WI38 (cell line): ENCODE results near the gene TARDBP.
A peak's percentile ranks its signal among the peaks of the same experiment; 100 is the strongest.

Experiments used
- H3K4me3 ChIP-seq: 2 replicates; pipeline ENCODE4 v1.5.1; 2011; ENCODE audit warnings: low read depth, mild to moderate bottlenecking, control low read depth, low read length
- TF ChIP-seq, protein P1 (sequence below): IDR thresholded peaks from 2 replicates; pipeline ENCODE4 v1.5.1; 2012; ENCODE audit warnings: low read depth, mild to moderate bottlenecking, control low read depth, low read length

Gene TARDBP

DNA sequence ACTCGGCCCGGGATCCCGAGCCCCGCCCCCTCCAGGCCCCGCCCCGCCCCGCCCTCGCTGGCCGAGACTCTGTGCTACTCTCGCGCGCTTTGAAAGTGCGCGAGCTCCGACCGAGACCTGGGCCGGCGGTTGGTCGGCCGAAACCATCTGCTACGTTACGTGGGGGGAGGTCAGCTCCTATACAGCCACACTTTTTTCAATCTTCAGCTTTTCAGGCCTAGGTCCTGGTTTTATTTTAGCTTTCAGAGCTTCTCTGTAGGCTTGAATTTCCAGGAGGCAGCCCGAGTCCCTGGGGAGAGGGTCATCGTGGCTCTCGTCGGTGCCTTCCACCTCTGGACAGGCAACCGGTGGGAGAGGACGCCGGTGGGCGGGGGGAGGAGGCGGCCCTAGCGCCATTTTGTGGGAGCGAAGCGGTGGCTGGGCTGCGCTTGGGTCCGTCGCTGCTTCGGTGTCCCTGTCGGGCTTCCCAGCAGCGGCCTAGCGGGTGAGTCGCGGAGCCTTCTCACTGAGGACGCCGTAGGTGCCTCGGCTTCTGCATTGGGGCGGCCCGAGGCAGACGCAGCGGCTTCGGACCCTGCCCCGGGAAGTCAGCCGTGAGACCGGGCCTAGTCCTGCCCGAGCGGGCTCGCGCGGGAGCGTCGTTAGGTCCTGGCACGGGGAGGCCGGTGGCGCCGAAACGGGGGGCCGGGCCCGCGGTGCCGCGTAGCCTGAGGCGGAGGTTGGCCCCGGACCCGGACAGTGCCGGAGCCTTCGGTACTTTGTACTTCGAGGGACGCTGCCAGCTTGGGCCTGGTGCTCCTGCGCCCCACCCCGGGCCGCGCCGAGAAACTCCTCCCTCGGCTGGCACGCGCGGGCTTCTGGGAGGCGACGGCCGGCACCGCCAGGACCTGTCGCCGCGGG is at the start of gene TARDBP:
Gene TARDBP (plus strand): TSS at position 395 of the 900 bp plus-strand sequence. CDS start 1,074 bp downstream, outside the sequence.
- TF ChIP-seq, protein P1, sequence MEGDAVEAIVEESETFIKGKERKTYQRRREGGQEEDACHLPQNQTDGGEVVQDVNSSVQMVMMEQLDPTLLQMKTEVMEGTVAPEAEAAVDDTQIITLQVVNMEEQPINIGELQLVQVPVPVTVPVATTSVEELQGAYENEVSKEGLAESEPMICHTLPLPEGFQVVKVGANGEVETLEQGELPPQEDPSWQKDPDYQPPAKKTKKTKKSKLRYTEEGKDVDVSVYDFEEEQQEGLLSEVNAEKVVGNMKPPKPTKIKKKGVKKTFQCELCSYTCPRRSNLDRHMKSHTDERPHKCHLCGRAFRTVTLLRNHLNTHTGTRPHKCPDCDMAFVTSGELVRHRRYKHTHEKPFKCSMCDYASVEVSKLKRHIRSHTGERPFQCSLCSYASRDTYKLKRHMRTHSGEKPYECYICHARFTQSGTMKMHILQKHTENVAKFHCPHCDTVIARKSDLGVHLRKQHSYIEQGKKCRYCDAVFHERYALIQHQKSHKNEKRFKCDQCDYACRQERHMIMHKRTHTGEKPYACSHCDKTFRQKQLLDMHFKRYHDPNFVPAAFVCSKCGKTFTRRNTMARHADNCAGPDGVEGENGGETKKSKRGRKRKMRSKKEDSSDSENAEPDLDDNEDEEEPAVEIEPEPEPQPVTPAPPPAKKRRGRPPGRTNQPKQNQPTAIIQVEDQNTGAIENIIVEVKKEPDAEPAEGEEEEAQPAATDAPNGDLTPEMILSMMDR = no peak
- peak within 1 kb of the TSS; percentile 87 for H3K4me3 ChIP-seq

DNA sequence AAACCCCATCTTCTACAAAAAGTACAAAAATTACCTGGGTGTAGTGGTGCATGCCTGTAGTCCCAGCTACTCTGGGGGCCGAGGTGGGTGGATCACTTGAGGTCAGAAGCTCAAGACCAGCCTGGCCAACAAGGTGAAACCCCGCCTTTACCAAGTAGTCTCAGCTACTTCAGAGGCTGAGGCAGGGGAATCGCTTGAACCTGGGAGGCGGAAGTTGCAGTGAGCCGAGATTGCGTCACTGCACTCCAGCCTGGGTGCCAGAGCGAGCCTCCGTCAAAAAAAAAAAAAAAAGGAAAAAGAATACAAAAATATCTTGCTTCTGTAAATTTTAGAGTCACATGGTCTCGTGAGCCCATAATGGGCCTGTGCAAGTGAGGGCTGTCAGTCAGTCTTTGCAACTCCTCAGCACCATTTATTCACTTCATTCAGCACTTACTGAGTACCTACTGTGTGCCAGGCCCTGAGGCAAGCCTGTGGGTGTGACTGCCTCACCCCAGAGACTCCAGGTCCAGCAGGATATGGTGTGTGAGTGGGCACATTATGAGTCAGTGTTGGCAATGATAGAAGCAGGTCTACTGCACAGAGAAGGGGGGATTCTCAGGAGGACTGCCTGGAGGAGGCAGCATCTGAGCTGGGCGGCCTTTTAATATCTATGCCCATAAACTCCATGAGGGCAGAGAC is 46.8 kb upstream of the TARDBP start:
- no peak overlapping the region for H3K4me3 ChIP-seq
- TF ChIP-seq, protein P1 = no peak

DNA sequence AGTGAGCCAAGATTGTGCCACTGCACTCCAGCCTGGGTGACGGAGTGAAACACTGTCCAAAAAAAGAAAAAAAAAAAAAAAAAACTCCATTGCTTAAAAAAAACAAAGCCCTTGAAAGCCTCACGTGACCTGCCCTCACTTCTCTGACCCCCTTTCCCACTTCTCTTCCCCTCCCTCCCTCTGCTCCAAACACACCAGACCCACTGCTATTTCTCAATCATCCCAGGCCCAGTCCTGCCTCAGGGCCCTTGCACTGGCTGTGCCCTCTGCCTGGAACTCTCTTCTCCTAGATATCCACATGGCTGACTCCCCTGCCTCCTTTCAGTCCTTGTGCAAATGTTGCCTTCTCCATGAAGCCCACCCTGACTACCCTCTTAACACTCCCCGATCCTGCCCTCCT is 45.4 kb upstream of the TARDBP start:
- TF ChIP-seq, protein P1 = no peak

DNA sequence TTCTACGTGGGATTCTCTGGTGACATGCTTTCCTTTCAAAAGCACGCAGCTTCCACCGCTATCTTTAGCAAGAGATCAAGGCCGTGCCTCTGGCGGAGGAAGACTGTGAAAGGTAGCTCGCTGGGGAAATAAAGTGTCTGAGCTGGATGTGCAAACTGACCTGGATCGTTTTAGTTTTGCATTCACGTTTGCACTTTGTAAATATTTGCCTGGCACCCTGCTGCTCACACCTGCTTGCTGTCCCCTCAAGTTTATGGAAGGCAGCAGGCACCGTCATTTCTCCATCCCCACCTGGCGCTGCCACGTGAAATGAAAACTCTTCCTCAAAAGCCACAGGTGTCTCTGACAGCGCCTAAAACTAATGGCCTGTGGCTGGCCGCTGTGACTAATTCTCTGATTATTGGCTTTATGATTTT is 44.0 kb upstream of the TARDBP start:
- H3K4me3 ChIP-seq = peak overlapping the region; percentile 49
- TF ChIP-seq, protein P1 = no peak

More for the DNA sequence above, 45.4 kb upstream of the TARDBP start:
- H3K4me3 ChIP-seq = no peak overlapping the region

DNA sequence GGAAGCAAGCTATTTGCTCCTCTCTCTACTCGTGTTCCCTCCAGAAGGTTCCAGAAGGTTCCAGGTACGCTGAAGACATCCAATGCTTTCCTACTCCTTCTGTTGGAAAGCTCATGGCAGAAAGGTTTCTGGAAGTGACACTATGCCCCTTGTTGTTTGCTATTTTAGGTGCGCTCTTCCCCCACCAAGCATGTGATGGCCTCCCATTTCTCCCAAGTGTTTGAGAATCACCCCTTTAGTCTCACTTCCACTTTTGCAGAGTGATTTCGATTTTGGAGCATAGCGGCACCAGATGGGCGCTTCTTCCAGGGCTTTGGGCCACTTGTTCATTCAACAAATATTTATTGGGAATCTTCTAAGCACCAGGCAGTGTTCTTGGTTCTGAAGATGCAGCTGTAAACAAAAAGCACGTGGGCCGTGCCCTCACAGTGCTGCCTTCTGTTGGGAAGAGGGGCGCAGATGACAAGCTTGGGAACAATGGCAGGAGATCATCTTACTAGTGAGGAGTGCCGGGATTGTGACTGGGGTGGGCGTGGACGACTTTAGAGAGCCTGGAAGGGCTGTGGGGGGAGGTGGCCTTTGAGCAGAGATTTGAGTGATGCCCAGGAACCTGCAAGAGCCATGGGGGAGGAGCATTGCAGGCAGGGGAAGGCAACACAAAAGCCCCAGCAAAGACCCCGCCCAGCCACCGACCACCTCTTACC is 43.0 kb upstream of the TARDBP start:
- TF ChIP-seq, protein P1 = no peak
- H3K4me3 ChIP-seq = no peak overlapping the region

DNA sequence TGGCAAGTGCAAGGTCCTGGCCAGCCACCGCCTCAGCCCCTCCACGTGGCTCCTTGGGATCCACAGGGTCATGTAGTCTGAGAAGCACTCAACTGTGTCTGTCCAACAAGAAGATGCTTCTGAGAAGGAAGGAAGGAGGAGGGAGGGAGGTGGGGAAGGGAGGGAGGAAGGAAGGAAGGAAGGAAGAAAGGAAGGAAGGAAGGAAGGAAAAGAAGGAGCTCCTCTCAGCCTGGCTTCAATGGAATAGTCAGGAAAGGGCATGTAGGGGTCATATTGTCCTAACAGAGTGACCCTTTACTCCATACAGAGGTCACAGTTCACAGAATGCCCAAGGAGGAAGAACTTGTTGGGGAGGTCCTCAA is 42.5 kb upstream of the TARDBP start:
- H3K4me3 ChIP-seq = no peak overlapping the region
- TF ChIP-seq, protein P1 = no peak
